Coronary artery (tissue), 2 donors: ENCODE measurements around the gene TTLL5.

ENCODE experiments used
- DNase-seq: peaks from one replicate; pipeline ENCODE4 v3.0.0-alpha.2; 2017; ENCODE audit warnings: low spot score
- H3K27ac ChIP-seq, 2 donors: fragments of 200-600 bp; sonication (generic); one replicate each; pipeline ENCODE4 v1.5.1; 2016 to 2019
- H3K4me3 ChIP-seq: fragments of 200-600 bp; sonication (generic); 2 replicates; pipeline ENCODE4 v1.5.1; 2016; ENCODE audit warnings: mild to moderate bottlenecking, moderate library complexity
- TF ChIP-seq, protein P1 (sequence below): fragments of 200-600 bp; sonication (generic); IDR thresholded peaks from one replicate; pipeline ENCODE4 v1.5.1; 2019; ENCODE audit warnings: antibody characterized with exemption

TTLL5 gene

DNA sequence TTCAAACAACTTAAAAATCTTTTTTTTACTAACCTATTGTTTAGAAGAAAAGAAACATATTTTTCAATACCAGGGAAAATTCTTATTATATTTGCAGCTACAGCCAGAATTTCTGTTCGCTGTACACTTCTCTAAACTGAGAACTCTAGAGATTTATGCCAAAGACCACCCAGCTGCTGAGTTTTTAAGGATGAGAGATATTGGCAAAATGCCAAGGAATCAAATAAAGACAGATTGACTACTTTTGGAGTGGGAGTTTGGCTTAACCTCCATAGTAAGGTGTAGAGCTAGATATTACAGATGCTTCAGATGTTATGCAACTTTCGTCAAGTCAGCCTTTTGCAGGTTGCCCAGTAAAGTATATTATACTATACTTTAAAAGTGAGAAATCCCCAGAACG lies 71.8 kb downstream of the TTLL5 start:
- no peak for DNase-seq
- Histone ChIP-seq H3K4me3 (no peak overlapping the region), H3K27ac (no peak overlapping the region)
- TF ChIP-seq, protein P1, sequence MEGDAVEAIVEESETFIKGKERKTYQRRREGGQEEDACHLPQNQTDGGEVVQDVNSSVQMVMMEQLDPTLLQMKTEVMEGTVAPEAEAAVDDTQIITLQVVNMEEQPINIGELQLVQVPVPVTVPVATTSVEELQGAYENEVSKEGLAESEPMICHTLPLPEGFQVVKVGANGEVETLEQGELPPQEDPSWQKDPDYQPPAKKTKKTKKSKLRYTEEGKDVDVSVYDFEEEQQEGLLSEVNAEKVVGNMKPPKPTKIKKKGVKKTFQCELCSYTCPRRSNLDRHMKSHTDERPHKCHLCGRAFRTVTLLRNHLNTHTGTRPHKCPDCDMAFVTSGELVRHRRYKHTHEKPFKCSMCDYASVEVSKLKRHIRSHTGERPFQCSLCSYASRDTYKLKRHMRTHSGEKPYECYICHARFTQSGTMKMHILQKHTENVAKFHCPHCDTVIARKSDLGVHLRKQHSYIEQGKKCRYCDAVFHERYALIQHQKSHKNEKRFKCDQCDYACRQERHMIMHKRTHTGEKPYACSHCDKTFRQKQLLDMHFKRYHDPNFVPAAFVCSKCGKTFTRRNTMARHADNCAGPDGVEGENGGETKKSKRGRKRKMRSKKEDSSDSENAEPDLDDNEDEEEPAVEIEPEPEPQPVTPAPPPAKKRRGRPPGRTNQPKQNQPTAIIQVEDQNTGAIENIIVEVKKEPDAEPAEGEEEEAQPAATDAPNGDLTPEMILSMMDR = no peak

DNA sequence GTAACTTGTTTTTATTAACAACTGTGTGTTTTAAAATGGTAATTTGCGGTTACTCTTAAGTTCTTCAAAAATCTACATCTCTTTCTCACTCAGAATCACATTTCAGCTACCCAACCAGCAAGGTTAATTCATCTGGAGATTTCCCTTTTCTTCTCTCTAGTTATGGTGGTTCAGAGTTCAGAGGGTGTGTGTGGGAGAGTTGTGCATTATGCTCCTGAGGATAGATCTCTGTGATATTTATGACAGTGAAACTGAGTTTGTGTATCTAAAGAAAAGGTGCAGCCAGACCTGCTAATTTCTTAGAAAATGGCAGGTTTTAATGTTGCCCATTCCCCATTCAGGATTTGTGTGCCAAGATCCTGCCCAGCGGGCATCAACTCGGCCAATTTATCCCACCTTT lies 73.8 kb downstream of the TTLL5 start:
- H3K27ac ChIP-seq = no peak overlapping the region
- TF ChIP-seq, protein P1 = no peak
- no peak for DNase-seq
- no peak overlapping the region for H3K4me3 ChIP-seq

DNA sequence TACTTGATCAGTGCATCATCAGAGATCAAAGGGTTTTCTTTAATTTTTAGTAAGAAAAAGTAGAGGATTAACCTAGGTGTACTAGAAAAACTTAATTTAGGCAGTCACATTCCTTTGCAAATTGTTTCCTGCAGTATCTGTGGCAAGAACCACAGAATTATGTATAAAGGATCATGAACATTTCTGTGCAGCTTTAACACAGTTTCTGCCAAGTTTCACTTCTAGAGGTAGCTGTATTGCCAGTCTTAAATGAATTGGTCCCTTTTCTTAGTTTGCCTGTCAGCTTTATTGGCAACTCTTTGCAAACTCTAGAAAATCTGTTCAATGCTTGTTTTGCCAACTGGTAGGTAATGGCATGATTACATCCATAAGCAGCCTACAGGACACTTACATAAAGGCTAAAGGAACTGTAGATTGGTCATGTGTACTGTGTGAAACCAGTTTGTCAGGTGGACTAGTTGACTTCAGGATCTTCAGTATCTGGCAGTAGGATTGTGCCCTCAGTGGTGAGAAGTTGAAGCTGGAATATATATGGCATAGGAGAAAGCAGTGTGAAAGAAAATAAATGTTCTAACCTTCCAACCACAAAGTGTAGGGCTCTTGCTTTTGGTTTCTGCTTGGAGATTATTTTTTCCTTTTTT lies 75.9 kb downstream of the TTLL5 start:
- no peak overlapping the region for H3K4me3 ChIP-seq
- TF ChIP-seq, protein P1 = no peak
- H3K27ac ChIP-seq = no peak overlapping the region
- no peak for DNase-seq

DNA sequence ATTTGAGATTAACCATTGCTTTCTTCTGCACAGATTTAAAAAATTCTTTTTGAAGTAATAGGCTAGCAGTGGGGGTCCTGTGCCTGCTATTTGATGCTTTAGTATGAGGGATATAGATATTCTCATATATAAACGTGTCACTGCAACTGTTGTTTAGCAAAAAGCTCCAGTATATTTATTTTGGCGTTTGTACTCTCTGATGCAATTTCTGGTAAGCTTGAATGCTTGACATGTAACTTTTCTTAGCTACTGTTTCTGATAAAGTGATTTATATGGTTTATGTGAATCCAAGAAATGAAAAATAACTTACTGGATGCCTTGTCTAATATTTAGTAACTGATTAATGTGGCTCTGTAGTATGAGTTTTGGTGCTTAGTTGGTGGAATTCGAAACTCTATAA lies 77.1 kb downstream of the TTLL5 start:
- Histone ChIP-seq H3K4me3 (no peak overlapping the region), H3K27ac (no peak overlapping the region)
- TF ChIP-seq, protein P1 = no peak
- DNase-seq = no peak

DNA sequence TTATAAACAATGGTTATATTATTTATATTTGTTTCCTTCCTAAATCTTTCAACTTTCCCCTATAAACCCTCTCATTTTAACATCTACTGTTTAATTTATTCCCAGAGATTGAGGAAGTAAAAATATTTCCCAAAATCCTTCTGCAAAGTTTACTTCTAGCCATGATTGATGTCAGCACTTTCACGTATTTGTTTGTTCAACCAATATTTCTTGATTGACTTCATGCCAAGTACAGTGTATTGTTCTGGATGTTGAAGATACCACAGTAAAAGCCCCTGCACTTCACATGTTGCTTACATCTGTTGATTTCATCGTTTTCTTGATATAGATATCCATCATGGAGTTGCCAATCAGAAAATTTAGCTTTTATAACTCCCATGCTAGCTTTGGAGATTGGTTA lies 81.8 kb downstream of the TTLL5 start:
- H3K4me3 ChIP-seq = no peak overlapping the region
- H3K27ac ChIP-seq = no peak overlapping the region
- TF ChIP-seq, protein P1 = no peak
- DNase-seq = no peak

DNA sequence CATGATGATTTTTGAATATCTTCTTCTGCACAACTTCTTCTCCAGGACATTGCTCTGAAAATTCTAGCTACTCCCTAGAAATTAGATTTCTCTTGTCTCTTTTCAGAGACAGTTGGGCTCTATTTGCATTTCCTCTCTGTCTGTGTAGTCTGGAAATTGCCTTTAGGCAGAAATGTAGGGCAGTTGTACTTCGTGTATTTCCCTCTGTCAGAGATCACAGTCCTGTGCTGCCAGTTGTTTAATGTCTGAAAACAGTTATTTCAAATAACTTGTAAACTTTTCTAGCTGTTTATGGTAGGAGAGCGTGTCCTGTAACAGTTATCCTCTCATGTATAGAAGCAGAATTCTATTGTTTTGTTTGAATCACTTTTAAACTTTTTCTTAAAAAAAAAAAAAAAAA lies 86.9 kb downstream of the TTLL5 start:
- TF ChIP-seq, protein P1 = no peak

DNA sequence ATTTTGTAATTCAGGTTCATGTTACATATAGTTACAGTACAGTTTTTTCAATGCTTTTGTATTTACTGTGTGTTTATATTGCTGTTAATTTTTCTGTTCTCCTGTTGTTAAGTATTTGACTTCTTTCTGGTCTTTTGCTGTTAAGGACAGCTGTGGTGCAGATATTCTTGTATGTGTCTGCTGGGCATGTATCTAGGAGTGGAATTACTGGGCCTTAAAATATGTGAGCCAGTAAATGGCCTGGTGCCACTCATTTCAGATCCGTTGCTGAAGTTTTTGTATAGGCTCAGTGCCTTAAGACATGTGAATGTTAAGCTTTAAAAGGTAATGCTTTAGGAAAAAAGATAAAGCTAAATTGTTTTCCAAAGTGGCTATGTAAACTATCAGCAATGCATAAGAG lies 87.3 kb downstream of the TTLL5 start:
- DNase-seq = no peak
- Histone ChIP-seq H3K4me3 (no peak overlapping the region), H3K27ac (no peak overlapping the region)
- TF ChIP-seq, protein P1 = no peak

More for the DNA sequence above, 86.9 kb downstream of the TTLL5 start:
- no peak overlapping the region for H3K4me3 ChIP-seq
- DNase-seq = no peak
- no peak overlapping the region for H3K27ac ChIP-seq
